ENCODE measurements around the gene NRG3.

NRG3 gene

GRCh38 chr10:82236084-82236731 is 361.2 kb downstream of the NRG3 start:
- in situ Hi-C loops (cut with HindIII; ENCODE audit: low sequenced_read_pairs) = no loop called here
- DNase-seq (ENCODE audit: low read depth, low spot score) = no peak
- TF ChIP-seq CTCF (IDR thresholded peaks at IDR 0.05; ENCODE audit: low read depth, low read length) = no peak
- H3K4me3 ChIP-seq (ENCODE audit: low read depth, low read length) = no peak overlapping the region

GRCh38 chr10:82238291-82238690 is 363.3 kb downstream of the NRG3 start:
- no peak for DNase-seq (ENCODE audit: low read depth, low spot score)
- no peak overlapping the region for H3K4me3 ChIP-seq (ENCODE audit: low read depth, low read length)
- in situ Hi-C loops (cut with HindIII; ENCODE audit: low sequenced_read_pairs) = no loop called here
- no peak for TF ChIP-seq CTCF (IDR thresholded peaks at IDR 0.05; ENCODE audit: low read depth, low read length)

- no peak for DNase-seq (ENCODE audit: low read depth, low spot score)
- in situ Hi-C loops (cut with HindIII; ENCODE audit: low sequenced_read_pairs) = no loop called here
- no peak for TF ChIP-seq CTCF (IDR thresholded peaks at IDR 0.05; ENCODE audit: low read depth, low read length)
- no peak overlapping the region for H3K4me3 ChIP-seq (ENCODE audit: low read depth, low read length)
These were observed 365.4 kb downstream of the NRG3 start for GRCh38 chr10:82240408-82240807.

- in situ Hi-C loops (cut with HindIII; ENCODE audit: low sequenced_read_pairs) = no loop called here
- DNase-seq (ENCODE audit: low read depth, low spot score) = no peak
- no peak for TF ChIP-seq CTCF (IDR thresholded peaks at IDR 0.05; ENCODE audit: low read depth, low read length)
- no peak overlapping the region for H3K4me3 ChIP-seq (ENCODE audit: low read depth, low read length)
These were observed 367.8 kb downstream of the NRG3 start for GRCh38 chr10:82242778-82243177.

GRCh38 chr10:82245157-82245556 is 370.2 kb downstream of the NRG3 start:
- in situ Hi-C loops (cut with HindIII; ENCODE audit: low sequenced_read_pairs) = no loop called here
- no peak for TF ChIP-seq CTCF (IDR thresholded peaks at IDR 0.05; ENCODE audit: low read depth, low read length)
- H3K4me3 ChIP-seq (ENCODE audit: low read depth, low read length) = no peak overlapping the region
- DNase-seq (ENCODE audit: low read depth, low spot score) = no peak

- in situ Hi-C loops (cut with HindIII; ENCODE audit: low sequenced_read_pairs) = no loop called here
- no peak for TF ChIP-seq CTCF (IDR thresholded peaks at IDR 0.05; ENCODE audit: low read depth, low read length)
- no peak for DNase-seq (ENCODE audit: low read depth, low spot score)
- no peak overlapping the region for H3K4me3 ChIP-seq (ENCODE audit: low read depth, low read length)
These were observed 371.0 kb downstream of the NRG3 start for GRCh38 chr10:82245906-82246560.
